NCI-H345 (cell line): ENCODE data around the gene PHOX2A.
"Not testable (repeated sequence)": the region's sequence is repeated elsewhere in the genome, so short reads cannot be mapped to it uniquely, and the experiment has no call there.

Experiments used
- DNase-seq: peaks from one replicate; lab custom pipeline; 2025; lab: John Stamatoyannopoulos, UW

PHOX2A gene

GRCh38 chr11:72222106-72222891 is 21.7 kb downstream of the PHOX2A start:
- no peak for DNase-seq

- DNase-seq: no peak
Measured at GRCh38 chr11:72221386-72222075, 22.4 kb downstream of the PHOX2A start.

- DNase-seq: no peak
Measured at GRCh38 chr11:72220696-72221363, 23.1 kb downstream of the PHOX2A start.

GRCh38 chr11:72218251-72218745 is 25.7 kb downstream of the PHOX2A start:
- no peak for DNase-seq

- no peak for DNase-seq
Measured at GRCh38 chr11:72217841-72218240, 26.1 kb downstream of the PHOX2A start.

GRCh38 chr11:72216638-72217037 is 27.3 kb downstream of the PHOX2A start, which contains the start of gene FOLR2:
FOLR2 (plus strand) TSS chr11:72216794; CDS start chr11:72218585, 1,791 bp downstream.
- no peak for DNase-seq

GRCh38 chr11:72209101-72209500 is 34.9 kb downstream of the PHOX2A start:
- no peak for DNase-seq

- no peak for DNase-seq
Measured at GRCh38 chr11:72208281-72208680, 35.7 kb downstream of the PHOX2A start.

- DNase-seq: not testable (repeated sequence)
Measured at GRCh38 chr11:72206794-72207193, 37.2 kb downstream of the PHOX2A start.

GRCh38 chr11:72204886-72205285 is 39.1 kb downstream of the PHOX2A start:
- DNase-seq: no peak

- DNase-seq: no peak
Measured at GRCh38 chr11:72203163-72203562, 40.8 kb downstream of the PHOX2A start.

- no peak for DNase-seq
Measured at GRCh38 chr11:72202571-72202970, 41.4 kb downstream of the PHOX2A start.

- DNase-seq: not testable (repeated sequence)
Measured at GRCh38 chr11:72201445-72201844, 42.5 kb downstream of the PHOX2A start.

- DNase-seq: no peak
Measured at GRCh38 chr11:72195518-72196270, 48.3 kb downstream of the PHOX2A start.

- no peak for DNase-seq
Measured at GRCh38 chr11:72191961-72192381, 52.0 kb downstream of the PHOX2A start, which contains the start of gene FOLR1. FOLR1 (plus strand) TSS chr11:72192140; CDS start chr11:72192174, 34 bp downstream.

GRCh38 chr11:72190631-72191071 is 53.3 kb downstream of the PHOX2A start:
- DNase-seq: no peak

GRCh38 chr11:72189455-72190250 is 54.3 kb downstream of the PHOX2A start:
- DNase-seq: no peak
